Panc1 (cell line): ENCODE data around the gene ARHGAP12. TPM values are rescaled to one million over a fixed set of nuclear protein-coding genes. Genes with fewer than 3 reads are reported as not detected.
A peak's percentile ranks its signal among the peaks of the same experiment; 100 is the strongest.

Experiments used
- ATAC-seq: fragments of 200-7000 bp; cut with Tn5 transposase; 2 replicates; pipeline ENCODE4 v1.9.1; 2020; ENCODE audit warnings: mild to moderate bottlenecking, moderate library complexity
- BruUV-seq: library from RNA; stranded (reverse); fragments of 400-500 nt; replicated peaks from 2 replicates; lab custom pipeline; 2021; lab: Mats Ljungman, UMichigan
- CTCF ChIA-PET: fragments of 300-600 bp; sonication (Branson Sonifier 250); formaldehyde crosslinking; loops from one replicate; lab custom pipeline; 2022; ENCODE audit warnings: antibody characterized with exemption; lab: Charles Lee
- POLR2A ChIA-PET: fragments of 300-600 bp; sonication (Branson Sonifier 250); formaldehyde crosslinking; loops from one replicate; lab custom pipeline; 2022; ENCODE audit warnings: antibody characterized with exemption; lab: Charles Lee
- DNase-seq: peaks from one replicate; pipeline ENCODE4 v3.0.0-alpha.2; 2010; ENCODE audit warnings: low read depth, low spot score
- H3K27ac ChIP-seq: 2 replicates; pipeline ENCODE4 v1.5.1; 2011; ENCODE audit warnings: mild to moderate bottlenecking, low read length, inconsistent platforms
- H3K27me3 ChIP-seq: fragments of 200-500 bp; sonication (Bioruptor generic); 2 replicates; pipeline ENCODE4 v1.6.0; 2014; ENCODE audit warnings: low read length, inconsistent platforms; ENCODE audit not compliant: control insufficient read depth, insufficient read depth
- H3K36me3 ChIP-seq: fragments of 200-500 bp; sonication (Bioruptor generic); 2 replicates; pipeline ENCODE4 v1.5.1; 2014; ENCODE audit warnings: inconsistent platforms, mild to moderate bottlenecking, low read length, moderate library complexity; ENCODE audit not compliant: control insufficient read depth, insufficient read depth
- H3K4me1 ChIP-seq: 2 replicates; pipeline ENCODE4 v1.5.1; 2011; ENCODE audit warnings: inconsistent platforms, mild to moderate bottlenecking, low read length, moderate library complexity; ENCODE audit not compliant: control insufficient read depth, insufficient read depth
- H3K4me3 ChIP-seq, 2 experiments: 2 replicates each; pipeline ENCODE4 v1.5.1; 2011 to 2012; ENCODE audit warnings: low read depth in 2 of 2, low read length in 2 of 2, mild to moderate bottlenecking in 2 of 2, inconsistent platforms in 1 of 2, moderate library complexity in 1 of 2
- H3K9me3 ChIP-seq: fragments of 200-500 bp; sonication (Bioruptor generic); 2 replicates; pipeline ENCODE4 v1.5.1; 2014; ENCODE audit warnings: low read depth, mild to moderate bottlenecking, inconsistent platforms, low read length, moderate library complexity; ENCODE audit not compliant: control insufficient read depth, insufficient read depth
- CTCF ChIP-seq: fragments of 450-650 bp; IDR thresholded peaks from 2 replicates; pipeline ENCODE4 v1.5.1; 2017; ENCODE audit warnings: mild to moderate bottlenecking
- POLR2AphosphoS5 ChIP-seq: IDR thresholded peaks from 2 replicates; pipeline ENCODE4 v1.6.1; 2012; ENCODE audit warnings: mild to moderate bottlenecking, low read depth, low read length, moderate library complexity
- REST ChIP-seq, 2 experiments: IDR thresholded peaks; 2 replicates each; pipeline ENCODE4 v1.6.1; 2011 to 2012; ENCODE audit warnings: low read depth in 2 of 2, control low read depth in 1 of 2, low read length in 1 of 2, mild to moderate bottlenecking in 1 of 2, moderate library complexity in 1 of 2; ENCODE audit not compliant: insufficient read depth in 1 of 2
- SIN3A ChIP-seq: IDR thresholded peaks from 2 replicates; pipeline ENCODE4 v1.6.1; 2012; ENCODE audit warnings: low read depth, mild to moderate bottlenecking, low read length, moderate library complexity, borderline replicate concordance; ENCODE audit not compliant: insufficient read depth
- TCF7L2 ChIP-seq: IDR thresholded peaks from 2 replicates; pipeline ENCODE4 v1.6.1; 2011; ENCODE audit warnings: mild to moderate bottlenecking, low read depth, low read length, inconsistent platforms
- in situ Hi-C: cut with HindIII; loops from 2 replicates; pipeline ENCODE4 v1.10.0; 2016; ENCODE audit warnings: low sequenced_read_pairs, low pct_unique_long_range_greater_than_20kb
- intact Hi-C: fragments of 100-400 bp; cut with micrococcal nuclease; formaldehyde crosslinking; loops from one replicate; pipeline ENCODE4 v1.10.0; 2022; ENCODE audit not compliant: unreplicated experiment
- total RNA-seq: library from RNA; stranded (reverse); gene quantifications from one replicate; pipeline ENCODE4 v1.2.1, GENCODE V29; 2021; ENCODE audit not compliant: unreplicated experiment

ARHGAP12 gene
- total RNA-seq, 1 experiment from 2014 or later, result 22.9 TPM

GRCh38 chr10:31757831-31758230, 170.8 kb downstream of the ARHGAP12 start:
- ATAC-seq, result no peak
- Histone ChIP-seq H3K27ac (peak overlapping the region; percentile 93), H3K4me1 (peaks cover 51% of the 10 kb centered on the region), H3K9me3 (no peaks in the 10 kb centered on the region), H3K4me3 (no peak overlapping the region), H3K27me3 (no peaks in the 10 kb centered on the region), H3K36me3 (no peaks in the 10 kb centered on the region)
- TF ChIP-seq CTCF (no peak), REST (IDR thresholded peaks at IDR 0.05; ENCODE audit: insufficient read depth in 1 of 2, low read depth in 2 of 2, low read length in 1 of 2) (no peak), POLR2AphosphoS5 (no peak), TCF7L2 (no peak), SIN3A (no peak)
- intact Hi-C loops, result no loop called here
- in situ Hi-C loops, result no loop called here
- ChIA-PET POLR2A (no interaction called here), CTCF (no interaction called here)
- BruUV-seq, result no TSS peak
- no peak for DNase-seq

GRCh38 chr10:31757386-31757791, 171.2 kb downstream of the ARHGAP12 start:
- POLR2A ChIA-PET, result no interaction called here
- no peaks in the 10 kb centered on the region for H3K27me3 ChIP-seq
- no peak overlapping the region for H3K4me3 ChIP-seq
- no peaks in the 10 kb centered on the region for H3K36me3 ChIP-seq
- no peak for ATAC-seq
- H3K27ac ChIP-seq, result peak overlapping the region; percentile 93
- no peaks in the 10 kb centered on the region for H3K9me3 ChIP-seq
- in situ Hi-C loops (no loop called here), intact Hi-C loops (no loop called here)
- CTCF ChIA-PET, result no interaction called here
- TF ChIP-seq POLR2AphosphoS5 (no peak), CTCF (no peak), REST (IDR thresholded peaks at IDR 0.05; ENCODE audit: insufficient read depth in 1 of 2, low read depth in 2 of 2, low read length in 1 of 2) (no peak), SIN3A (no peak), TCF7L2 (no peak)
- DNase-seq, result no peak
- BruUV-seq, result no TSS peak
- H3K4me1 ChIP-seq, result peaks cover 51% of the 10 kb centered on the region
